CD4-positive, alpha-beta T cell treated with Interleukin-1 beta for 1 hour (primary cell): ENCODE results near the gene HS6ST3.
"Not testable (repeated sequence)": the region's sequence is repeated elsewhere in the genome, so short reads cannot be mapped to it uniquely, and the experiment has no call there.

Experiments used
- DNase-seq, 2 donors: peaks; one replicate each; pipeline ENCODE4 v3.0.0-alpha.2; 2020 to 2022

HS6ST3 gene

DNA sequence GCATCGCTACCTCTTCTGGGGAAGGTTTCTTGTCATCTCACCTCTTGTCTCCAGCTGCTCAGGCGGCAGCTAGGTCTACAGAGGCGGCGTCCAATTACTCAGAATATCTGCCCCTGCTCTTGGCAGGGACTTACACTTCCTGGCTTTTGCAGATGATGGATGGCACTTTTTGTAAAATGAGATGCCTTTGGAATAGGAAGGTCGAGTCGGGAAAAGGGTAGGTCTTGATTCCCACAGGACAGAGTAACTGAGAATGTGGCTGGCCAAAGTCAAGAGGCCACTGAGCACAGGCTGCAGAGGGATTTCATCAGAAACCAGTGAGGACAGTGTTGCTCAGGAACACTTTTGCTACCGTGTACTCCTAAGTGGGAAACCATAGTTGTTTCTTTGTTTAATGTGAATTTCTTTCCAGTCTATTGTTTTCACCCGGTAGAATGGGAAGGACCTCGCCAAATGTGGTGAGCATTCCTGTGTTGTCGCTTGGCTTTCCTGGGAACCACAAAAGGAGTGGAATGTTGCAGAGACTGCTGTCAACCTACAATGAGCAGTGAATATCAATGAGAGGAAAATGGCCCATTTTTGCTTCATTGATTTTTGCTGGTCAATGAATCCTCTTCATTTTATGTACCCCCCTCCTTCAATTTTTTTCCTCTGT, 383.7 kb downstream of the HS6ST3 start:
- no peak for DNase-seq

DNA sequence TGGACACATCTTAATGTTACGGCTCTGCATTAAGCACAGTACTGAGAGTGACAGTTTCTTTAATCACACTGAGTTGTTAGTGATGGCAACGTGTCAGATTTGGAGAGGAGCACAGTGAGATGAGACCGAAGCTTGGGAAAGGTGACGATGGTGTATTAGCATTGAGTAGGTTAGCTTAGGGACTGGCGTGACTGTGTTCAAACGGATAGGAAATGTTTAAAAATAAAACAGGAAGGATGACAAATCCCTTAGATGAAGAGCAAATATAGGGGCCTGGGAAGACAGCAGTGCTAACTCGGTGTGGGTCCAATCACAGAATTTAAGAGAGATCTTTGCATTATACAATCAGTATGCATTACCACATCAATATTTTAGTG, 384.3 kb downstream of the HS6ST3 start:
- DNase-seq: no peak

DNA sequence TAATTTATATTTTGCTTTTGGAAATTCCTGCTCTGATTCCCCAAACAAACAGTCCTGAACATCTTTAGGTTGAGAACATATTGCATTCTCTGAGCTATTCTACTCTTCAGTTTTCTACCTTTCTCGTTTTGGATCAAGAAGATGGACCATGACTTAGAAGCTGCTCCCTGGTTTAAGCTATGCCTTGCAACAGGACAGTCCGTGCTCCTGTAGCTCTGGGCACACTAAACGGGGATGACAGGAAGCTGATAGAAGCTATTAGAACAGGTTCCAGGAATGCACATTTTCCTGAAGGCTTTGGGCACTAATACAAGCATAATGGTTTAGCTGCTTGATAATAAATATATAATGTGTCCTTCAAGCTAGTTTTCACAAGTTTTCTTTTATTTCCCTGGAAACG, 385.2 kb downstream of the HS6ST3 start:
- no peak for DNase-seq

DNA sequence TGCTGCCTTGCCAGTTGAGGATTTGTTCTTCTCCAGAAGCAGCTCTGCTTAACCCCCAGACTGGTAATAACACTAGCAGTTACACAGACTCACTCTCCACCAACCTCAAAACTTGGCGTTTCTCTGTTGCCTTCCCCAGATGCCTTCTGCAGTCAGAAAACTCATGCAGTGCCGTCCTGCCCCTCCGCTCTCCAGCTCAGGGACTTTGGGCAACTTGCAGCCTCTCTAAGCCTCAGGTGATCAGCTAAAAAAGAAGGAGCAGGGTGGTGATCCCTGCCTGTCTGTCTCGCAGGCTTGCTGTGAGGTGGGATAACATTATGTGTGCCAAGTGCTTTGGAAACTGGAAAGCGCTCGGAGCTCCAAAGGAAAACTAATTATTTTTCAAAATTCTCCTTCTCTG, 391.6 kb downstream of the HS6ST3 start:
- no peak for DNase-seq

DNA sequence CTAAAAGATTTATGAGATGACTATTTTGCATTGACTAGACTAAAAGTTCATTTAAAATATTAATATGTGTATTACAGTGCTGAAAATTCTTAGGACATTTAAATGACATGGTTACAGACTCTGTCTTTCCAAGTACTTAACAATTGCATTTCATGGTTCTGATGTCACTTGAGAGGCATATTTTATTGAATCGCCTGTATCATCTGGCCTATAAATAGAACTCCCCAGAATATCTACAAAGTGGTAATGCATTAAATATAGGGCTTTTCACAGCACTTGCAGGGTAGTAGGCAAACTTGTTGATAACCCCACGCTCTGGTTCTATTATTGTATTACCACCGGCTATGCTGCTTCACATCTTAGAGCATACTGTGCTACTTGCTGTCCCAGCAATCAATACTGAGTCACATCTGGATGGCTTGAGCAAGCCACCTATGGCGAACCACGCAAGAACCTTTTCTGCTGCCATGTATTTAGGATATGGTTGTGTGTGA, 400.6 kb downstream of the HS6ST3 start:
- DNase-seq: no peak

DNA sequence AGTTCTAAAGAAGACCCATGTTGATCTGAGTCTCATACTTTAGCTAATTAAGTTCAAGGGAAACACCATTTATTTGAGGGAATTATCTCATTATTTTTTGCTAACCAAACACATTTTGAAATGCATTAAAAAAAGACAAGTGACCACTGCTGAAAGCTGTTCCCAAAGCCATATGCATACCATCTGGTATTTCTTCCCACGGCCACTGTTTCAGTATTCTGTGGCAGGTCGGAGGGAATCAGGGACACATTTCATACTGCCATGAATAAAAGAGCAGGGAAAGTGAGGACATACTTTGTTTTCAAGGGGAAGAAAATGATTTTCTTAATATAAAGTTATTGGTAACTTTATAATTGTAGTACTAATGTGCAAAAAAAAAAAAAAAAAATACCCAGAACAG, 401.2 kb downstream of the HS6ST3 start:
- no peak for DNase-seq

DNA sequence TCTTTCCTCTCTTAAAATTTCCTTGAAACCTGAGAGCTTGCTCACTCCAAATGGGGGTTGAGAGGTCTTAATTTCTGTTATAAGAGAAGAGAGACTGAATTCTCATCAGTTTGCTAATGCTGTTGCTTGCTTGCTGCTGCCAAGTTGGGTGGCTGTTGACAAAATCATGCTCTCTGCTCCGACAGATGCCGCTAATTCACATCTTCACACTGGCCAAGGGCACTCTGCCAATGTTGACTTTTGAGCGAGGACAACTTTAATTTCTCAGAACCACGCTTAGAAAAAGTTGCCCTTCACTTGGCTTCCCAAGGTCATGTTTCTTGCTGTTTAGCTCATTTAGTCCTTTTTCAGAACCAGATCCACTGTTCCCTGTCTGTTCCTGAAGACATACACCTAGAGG, 402.9 kb downstream of the HS6ST3 start:
- no peak for DNase-seq

DNA sequence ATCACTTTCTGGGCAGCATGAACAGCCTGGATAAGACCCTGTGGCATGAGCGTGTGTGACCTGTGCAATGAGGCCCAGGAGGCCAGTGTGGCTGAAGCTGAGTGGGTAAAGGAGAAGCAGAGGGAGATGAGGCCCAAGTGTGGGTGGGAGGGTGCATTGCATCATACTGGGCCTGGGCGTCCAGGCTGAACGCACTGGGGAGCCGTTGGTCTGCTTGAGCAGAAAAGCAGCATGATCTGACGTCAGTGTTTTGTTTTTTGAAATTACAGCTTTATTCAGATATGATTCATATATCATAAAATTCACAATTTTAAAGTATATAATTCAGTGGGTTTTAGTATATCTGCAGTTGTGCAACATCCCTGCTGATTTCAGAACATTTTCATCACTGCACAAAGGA, 409.7 kb downstream of the HS6ST3 start:
- no peak for DNase-seq

DNA sequence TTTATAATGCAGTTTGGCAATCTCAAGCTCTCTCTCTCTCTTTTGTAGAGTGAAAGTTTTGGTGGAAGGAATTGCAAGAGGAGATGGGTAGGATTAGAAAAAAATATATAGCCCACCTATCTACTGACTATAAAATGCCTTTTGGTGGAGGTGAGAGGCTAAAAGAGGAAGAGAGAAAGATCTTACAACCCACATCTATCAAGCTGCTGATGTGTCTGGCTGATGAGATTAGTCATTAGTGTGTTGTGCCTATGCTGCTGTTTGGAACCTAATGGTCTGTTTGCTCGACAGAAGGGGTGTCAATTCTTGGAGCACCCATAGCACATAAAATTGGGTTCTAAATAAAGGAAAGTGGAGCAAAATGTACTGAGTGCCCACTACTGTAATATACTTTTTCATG, 411.0 kb downstream of the HS6ST3 start:
- DNase-seq: no peak

DNA sequence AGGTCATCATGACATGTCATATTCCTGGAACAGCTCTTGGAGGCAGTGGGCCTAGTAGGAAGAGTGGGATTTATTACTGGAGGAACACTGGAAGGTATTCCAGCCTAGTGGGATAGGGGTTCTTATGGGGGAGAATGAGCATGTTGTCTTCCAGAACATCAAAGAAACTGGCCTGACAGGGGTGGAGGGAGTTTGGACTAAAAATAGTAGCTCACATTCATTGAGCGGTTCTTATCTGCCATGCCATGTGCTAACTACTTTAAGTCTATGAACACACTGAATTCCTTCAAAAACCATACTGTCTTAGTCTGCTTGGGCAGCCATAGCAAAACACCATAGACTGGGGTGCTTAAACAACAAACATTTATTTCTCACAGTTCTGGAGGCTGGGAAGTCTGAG, 413.6 kb downstream of the HS6ST3 start:
- no peak for DNase-seq

DNA sequence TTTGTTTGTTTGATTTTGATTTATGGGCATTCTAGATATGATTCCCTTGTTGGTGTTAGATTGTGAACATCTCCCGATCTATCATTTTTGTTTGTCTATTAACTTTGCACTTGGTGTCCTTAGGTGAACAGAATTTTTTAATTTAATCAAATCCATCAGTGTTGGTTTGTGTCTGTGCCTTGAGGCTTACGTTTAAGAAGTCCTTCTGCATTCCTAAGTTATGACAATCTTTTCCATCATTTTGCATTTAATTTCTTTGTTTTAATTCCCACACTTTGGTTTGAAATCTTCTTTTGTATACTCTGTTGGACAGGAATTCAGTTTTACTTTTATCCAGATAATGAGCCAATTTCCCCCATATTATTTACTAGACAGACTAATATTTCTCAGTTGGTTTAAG, 421.7 kb downstream of the HS6ST3 start:
- no peak for DNase-seq

DNA sequence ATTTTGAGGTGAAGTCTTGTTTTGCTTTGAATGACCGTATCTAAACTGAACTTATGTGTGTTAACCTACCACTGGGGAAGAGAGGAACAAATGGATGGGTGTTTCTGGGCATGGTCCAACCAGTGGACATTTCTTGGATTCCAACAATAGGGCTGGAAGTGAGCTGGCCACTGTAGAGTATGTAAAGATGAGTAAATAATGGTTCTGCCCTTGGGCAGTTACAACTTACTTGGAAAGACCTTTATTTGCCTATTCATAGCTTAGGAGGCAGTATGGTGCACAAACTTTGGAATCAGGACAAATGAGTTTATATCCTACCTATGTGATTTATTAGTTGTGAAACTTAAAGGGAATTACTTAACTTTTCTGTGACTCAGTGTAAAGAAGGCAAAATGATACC, 429.5 kb downstream of the HS6ST3 start:
- DNase-seq: no peak

DNA sequence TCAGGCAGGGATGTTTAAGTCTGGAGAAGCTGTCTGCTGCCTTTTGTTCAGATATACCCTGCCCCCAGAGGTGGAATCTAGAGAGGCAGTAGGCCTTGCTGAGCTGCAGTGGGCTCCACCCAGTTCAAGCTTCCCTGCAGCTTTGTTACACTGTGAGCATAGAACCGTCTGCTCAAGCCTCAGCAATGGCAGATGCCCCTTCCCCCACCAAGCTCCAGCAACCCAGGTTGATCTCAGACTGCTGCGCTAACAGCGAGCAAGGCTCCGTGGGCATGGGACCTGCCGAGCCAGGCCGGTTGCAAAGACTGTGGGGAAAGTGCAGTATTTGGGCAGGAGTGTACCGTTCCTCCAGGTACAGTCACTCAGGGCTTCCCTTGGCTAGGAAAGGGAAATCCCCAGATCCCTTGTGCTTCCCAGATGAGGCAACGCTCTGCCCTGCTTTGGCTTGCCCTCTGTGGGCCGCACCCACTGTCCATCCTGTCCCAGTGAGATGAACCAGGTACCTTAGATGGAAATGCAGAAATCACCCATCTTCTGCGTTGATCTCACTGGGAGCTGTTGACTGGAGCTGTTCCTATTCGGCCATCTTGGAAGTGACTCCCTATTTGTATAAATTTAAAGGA, 434.6 kb downstream of the HS6ST3 start:
- DNase-seq: not testable (repeated sequence)

DNA sequence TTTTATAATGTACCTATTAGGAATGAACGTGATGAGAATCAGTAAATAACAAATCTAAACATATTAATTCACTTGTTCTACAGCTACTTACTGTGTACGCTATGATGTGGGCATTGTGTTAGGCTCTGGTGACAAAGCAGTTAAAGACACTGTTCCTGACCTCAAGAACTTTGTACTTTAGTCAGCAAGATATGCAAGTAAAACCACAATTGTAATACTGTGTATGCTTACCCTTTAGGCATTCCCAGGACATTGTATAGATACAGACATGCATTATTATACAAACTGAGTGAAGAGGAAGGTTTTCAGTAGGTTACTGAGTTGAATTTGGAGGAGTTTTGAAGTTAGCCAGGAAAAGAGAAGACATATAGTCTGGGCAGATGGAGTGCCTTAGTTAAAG, 435.8 kb downstream of the HS6ST3 start:
- no peak for DNase-seq

DNA sequence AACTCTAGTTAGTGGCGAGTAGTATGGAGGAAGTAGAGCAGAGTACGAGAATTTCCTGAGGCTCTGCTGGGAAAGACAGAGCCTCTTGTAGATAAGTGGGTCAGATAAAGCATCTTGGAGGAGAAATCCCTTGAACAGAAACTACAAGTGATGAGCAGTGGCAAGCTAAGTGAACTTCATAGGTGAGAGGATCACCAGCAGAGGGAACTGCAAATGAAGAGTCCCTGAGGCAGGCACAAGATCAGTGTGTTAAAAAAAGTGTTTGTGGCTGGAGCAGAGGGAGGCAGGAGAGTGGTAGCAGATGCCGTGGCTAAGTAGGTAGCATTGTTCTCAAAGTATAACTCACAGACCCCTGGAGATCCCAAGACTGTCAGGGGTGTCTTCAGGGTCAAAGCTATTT, 437.6 kb downstream of the HS6ST3 start:
- DNase-seq: no peak

DNA sequence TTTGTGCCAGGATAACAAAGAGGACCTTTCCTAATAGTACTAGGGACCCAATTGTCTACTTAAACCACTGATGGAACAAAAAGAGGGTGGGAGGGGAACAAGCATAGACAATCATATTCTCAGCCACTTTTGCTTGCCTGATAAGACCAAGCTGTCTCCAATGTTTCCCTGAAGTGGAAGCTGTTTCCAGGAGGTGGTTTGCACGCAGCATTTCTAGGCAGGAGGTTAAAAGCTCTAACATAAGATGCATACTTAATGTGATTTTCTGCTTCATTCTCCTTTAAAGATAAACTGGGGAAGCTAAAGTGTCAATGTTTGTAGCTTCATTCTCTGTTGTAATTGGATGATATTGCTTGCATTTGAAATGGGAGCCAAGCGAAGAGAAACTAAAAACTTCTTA, 442.9 kb downstream of the HS6ST3 start:
- no peak for DNase-seq

DNA sequence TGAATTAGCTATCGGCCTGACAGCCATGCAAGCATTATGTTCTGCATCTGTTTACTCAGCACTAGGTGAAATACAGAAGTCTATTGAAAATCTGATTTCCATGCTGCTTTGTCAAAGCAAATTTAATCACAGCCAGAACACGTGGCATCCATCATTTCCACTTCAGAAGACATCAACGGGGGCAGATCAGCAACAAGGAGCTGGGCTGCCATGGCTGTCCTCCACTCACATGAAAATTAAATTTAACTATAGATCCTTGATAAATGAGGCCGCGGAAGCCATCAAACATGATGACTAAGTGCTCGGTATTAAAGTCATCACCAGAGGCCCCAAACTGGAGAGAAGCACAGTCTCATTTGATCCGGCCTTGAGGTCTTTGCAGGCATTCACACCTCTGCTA, 443.5 kb downstream of the HS6ST3 start:
- no peak for DNase-seq

DNA sequence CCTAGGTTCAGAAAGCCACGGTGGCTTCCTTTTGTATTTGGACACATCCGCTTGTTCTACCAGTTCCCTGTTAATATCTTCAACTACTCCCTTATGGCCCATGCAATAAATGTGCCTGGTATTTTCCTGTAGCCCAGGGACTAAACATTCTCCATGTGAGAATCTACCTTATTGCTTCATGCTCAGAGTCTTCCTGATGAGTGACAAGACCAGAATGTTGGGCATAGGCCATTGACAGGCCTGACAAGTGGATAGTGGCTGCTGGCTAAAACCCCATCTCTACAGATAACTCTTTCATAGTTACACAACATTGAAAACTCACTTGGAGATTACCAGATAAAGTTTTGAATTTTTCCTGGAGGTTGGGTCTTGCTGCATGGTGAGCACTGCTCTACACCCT, 449.9 kb downstream of the HS6ST3 start:
- DNase-seq: no peak

DNA sequence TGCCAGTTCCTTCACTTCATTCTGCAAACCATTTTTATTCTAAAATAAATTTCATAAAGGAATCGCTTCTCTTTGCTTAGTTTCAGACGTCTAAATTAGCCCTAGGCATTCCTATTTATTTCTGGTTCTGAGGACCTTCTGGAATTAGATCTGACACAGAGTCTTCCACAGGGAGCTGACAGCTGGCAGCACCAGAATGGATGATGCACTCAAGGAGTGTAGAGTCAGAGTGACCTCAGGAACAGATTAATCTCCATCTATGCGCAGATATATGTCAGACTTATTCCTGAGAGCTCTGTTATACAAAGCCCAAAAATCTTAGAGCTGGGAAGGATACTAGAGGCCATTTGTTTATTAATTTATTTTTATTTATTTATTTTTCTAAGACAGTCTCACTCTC, 450.8 kb downstream of the HS6ST3 start:
- DNase-seq: no peak

DNA sequence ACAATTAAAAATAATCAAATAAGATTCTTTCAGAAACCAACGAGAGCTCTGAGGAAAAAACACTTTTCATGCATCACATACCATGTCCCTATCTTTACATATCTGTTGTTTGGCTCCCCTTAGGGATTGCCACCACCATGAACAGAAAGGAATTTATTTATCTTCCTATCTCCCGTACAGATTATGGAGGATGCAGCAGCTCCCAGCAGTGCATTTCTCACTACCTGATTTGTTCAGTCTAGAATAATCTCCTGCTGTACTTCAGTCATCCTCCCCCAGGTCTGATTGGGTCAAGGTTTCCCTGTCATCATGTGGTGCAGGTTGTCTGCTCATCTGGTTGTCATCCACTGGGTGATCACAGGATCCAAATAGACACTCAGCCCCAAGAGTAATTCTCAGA, 453.1 kb downstream of the HS6ST3 start:
- DNase-seq: no peak

DNA sequence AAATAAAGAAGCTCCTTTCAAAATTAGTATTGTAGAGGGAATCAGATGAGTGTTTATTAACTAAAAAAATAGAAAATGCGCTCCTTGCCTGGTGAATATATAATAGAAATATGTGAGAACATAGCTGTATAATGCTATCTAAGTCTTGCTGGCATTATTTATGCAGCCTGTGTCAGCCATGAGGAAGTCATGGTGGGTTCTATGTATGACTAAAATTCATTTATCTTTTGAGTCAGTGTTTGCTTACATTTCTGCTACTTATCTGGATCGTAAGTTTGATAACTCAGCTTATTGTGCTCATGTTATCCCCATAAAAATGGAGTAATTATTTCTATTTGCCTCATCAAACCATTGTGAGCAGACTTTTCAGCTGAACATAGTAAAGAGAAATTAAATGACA, 455.1 kb downstream of the HS6ST3 start:
- no peak for DNase-seq

DNA sequence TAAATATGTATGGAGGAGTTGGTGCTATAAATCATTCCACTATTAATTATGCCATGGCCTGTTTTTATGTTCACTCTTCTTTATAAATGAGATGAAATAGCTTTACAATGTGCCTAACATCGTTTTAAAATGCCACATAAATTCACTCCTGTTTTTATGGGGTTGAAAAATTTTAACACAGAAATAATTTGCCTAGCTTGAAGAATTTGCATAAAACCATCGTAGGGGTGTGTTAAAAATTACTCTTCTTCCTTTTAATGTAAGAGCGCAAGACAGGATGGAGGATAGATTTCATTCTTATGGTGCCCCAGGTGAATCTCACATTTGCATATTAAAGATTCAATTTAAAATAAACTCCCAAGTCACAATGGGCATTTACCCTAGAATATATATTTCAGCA, 456.6 kb downstream of the HS6ST3 start:
- no peak for DNase-seq

DNA sequence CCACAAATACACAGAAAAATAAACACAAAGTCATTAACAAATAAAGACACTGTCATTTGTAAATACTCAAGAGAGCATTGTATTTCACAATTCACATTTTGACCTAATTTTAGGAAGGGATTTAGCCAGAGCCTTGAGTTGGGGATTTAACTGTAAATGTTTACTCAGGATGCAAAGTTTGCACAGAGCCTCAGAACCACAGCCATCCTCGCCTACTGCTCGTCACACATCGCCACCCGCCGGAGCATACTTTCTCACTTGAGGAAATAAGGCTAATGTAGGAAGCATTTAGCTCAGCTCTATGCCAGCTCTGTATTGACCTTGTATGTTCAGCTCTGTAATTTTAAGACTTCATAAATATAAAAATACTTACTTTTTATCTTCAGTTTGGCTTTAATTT, 461.6 kb downstream of the HS6ST3 start:
- no peak for DNase-seq

DNA sequence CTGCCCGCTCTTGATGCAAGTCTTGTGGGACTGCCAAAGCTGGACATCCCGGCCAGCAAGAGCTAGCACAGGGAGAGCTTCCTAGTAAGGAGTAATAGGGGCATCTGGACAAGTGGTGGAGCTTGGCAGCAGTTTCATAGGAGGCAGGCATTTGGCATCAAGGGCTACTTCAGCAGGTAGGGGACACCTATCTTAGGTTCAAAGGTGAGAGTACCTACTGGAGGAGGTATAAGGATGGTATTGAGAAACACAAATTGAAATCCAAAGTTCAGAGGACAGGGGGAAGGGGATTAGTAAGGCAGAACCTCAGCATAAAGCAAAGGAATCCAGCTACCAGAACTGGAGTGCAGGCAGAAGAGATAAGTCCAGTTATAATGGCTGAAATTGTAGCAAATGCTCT, 462.7 kb downstream of the HS6ST3 start:
- DNase-seq: no peak

DNA sequence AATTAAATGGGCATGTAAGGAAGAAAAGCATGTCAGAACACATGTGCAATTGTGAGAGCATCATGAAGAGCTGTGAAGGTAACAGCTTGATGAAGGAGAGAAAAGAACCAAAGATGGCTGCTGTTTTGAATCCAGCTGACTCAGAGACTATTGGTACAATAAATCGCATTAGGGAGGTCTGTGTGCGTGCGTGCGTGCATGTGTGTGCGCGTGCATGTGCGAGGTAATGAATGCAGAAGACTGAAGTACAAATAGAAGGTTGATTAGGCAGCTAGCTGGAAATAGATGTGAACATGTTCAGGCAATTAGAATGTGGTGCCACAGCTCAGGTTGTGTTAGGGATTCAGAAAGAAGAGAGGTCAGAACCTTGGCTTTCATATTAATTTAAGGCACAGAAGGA, 463.9 kb downstream of the HS6ST3 start:
- DNase-seq: no peak
